ENCODE results near the gene GLG1.

GLG1 gene

GRCh38 chr16:74500907-74501306, 106.0 kb downstream of the GLG1 start:
- Mint-ChIP-seq H3K4me3 (no peak overlapping the region), H3K36me3 (peaks cover 65% of the 10 kb centered on the region), H3K27ac (no peak overlapping the region), H3K9me3 (no peaks in the 10 kb centered on the region), H3K4me1 (no peaks in the 10 kb centered on the region)
- ATAC-seq (no peak), DNase-seq (ENCODE audit: low spot score in 2 of 2) (no peak)

DNA sequence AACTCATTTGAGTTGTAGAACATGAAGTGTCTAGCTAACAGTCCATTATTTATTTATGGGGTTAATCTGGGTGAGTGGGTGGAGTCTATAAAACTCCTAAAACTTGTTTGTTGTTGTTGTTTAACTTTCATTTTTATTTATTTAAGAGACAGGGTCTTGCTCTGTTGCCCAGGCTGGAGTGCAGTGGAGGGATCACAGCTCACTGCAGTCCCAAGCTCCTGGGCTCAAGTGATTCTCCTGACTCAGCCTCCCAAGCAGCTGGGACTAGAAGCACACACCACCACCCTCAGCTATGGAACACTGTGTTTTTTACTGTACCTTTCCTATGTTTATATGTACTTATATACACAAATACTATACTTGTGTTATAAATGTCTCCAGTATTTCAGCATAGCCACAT, 107.8 kb downstream of the GLG1 start:
- H3K27ac Mint-ChIP-seq: no peak overlapping the region
- no peak for ATAC-seq
- no peaks in the 10 kb centered on the region for H3K4me1 Mint-ChIP-seq
- H3K4me3 Mint-ChIP-seq: no peak overlapping the region
- no peaks in the 10 kb centered on the region for H3K9me3 Mint-ChIP-seq
- no peak for DNase-seq (ENCODE audit: low spot score in 2 of 2)
- peaks cover 76% of the 10 kb centered on the region for H3K36me3 Mint-ChIP-seq

- Mint-ChIP-seq H3K4me3 (no peak overlapping the region), H3K9me3 (no peaks in the 10 kb centered on the region), H3K4me1 (no peaks in the 10 kb centered on the region), H3K27ac (no peak overlapping the region), H3K36me3 (peaks cover 76% of the 10 kb centered on the region)
- DNase-seq (ENCODE audit: low spot score in 2 of 2): no peak
- no peak for ATAC-seq
These were observed 109.2 kb downstream of the GLG1 start for GRCh38 chr16:74497761-74498160.

DNA sequence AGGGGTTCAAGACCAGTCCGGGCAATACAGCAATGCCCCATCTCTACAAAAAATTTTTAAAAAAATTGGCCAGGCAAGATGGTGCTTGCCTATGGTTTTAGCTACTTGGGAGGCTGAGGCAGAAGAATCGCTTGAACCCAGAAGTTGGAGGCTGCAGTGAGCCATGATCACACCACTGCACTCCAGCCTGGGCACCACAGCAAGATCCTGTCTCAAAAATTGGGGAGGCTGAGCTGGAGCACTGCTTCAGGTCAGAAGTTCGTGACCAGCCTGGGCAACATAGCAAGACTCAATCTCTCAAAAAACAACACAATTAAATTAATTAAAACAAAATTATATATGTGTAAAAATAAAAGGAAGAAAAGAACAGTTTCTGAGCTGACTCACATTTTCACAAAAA, 110.9 kb downstream of the GLG1 start:
- Mint-ChIP-seq H3K4me1 (no peaks in the 10 kb centered on the region), H3K27ac (no peak overlapping the region), H3K36me3 (peaks cover 76% of the 10 kb centered on the region), H3K4me3 (no peak overlapping the region), H3K9me3 (no peaks in the 10 kb centered on the region)
- DNase-seq (ENCODE audit: low spot score in 2 of 2): no peak
- no peak for ATAC-seq

DNA sequence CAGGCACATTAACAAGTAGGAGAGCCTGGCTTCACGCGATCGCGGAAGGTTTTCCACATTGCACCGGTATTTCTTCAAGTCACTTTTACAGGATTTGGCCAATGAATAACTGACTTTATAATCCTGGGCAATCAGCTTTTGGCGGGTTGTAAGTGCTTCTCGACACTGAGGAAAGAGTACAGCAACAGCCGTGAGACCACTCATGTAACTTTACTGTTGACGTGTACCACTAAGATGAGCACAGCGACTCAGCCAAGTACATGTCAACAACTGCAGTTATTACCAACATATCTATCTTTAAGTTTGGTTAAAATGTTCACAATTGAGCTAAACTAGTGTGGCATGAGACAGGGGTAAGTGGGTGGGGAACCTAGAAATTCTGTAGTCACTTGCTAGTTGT, 113.9 kb downstream of the GLG1 start:
- H3K27ac Mint-ChIP-seq: no peak overlapping the region
- peaks cover 93% of the 10 kb centered on the region for H3K36me3 Mint-ChIP-seq
- ATAC-seq (no peak), DNase-seq (ENCODE audit: low spot score in 2 of 2) (no peak)
- H3K4me1 Mint-ChIP-seq: peaks cover 2% of the 10 kb centered on the region
- no peaks in the 10 kb centered on the region for H3K9me3 Mint-ChIP-seq
- H3K4me3 Mint-ChIP-seq: no peak overlapping the region

GRCh38 chr16:74487634-74488495, 119.0 kb downstream of the GLG1 start:
- ATAC-seq: no peak
- H3K4me3 Mint-ChIP-seq: no peak overlapping the region
- peaks cover 5% of the 10 kb centered on the region for H3K4me1 Mint-ChIP-seq
- no peak for DNase-seq (ENCODE audit: low spot score in 2 of 2)
- no peak overlapping the region for H3K27ac Mint-ChIP-seq
- H3K9me3 Mint-ChIP-seq: no peaks in the 10 kb centered on the region
- peaks cover 94% of the 10 kb centered on the region for H3K36me3 Mint-ChIP-seq

GRCh38 chr16:74485916-74486315, 121.0 kb downstream of the GLG1 start:
- H3K4me1 Mint-ChIP-seq: peaks cover 5% of the 10 kb centered on the region
- ATAC-seq (no peak), DNase-seq (ENCODE audit: low spot score in 2 of 2) (no peak)
- peaks cover 91% of the 10 kb centered on the region for H3K36me3 Mint-ChIP-seq
- no peaks in the 10 kb centered on the region for H3K9me3 Mint-ChIP-seq
- H3K27ac Mint-ChIP-seq: no peak overlapping the region
- no peak overlapping the region for H3K4me3 Mint-ChIP-seq

- Mint-ChIP-seq H3K9me3 (no peaks in the 10 kb centered on the region), H3K4me3 (no peak overlapping the region), H3K27ac (peak overlapping the region; percentile 63), H3K4me1 (no peaks in the 10 kb centered on the region), H3K36me3 (peaks cover 96% of the 10 kb centered on the region)
- DNase-seq (ENCODE audit: low spot score in 2 of 2): no peak
- no peak for ATAC-seq
These were observed 126.5 kb downstream of the GLG1 start for GRCh38 chr16:74480150-74481029.

DNA sequence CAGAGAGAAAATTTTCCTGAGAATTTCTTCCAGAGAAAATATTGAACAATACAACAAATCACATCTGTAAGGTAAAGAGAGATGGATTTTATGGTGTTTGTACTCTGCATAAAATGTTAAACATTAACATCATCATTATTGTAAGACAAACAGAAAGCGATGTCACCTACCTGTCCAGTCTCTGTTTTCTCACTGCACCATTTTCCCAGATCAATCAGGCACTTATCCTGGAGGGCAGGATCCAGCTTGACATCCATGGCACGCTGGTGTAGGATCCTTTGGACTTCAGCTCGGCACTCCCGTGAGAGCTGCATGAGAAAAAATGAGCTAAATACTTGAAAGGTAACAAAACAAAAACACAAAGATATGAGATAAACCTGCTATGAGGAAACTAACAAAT, 129.7 kb downstream of the GLG1 start:
- no peak for DNase-seq (ENCODE audit: low spot score in 2 of 2)
- no peak overlapping the region for H3K4me3 Mint-ChIP-seq
- peaks cover 96% of the 10 kb centered on the region for H3K36me3 Mint-ChIP-seq
- ATAC-seq: no peak
- no peaks in the 10 kb centered on the region for H3K9me3 Mint-ChIP-seq
- no peak overlapping the region for H3K27ac Mint-ChIP-seq
- H3K4me1 Mint-ChIP-seq: no peaks in the 10 kb centered on the region

DNA sequence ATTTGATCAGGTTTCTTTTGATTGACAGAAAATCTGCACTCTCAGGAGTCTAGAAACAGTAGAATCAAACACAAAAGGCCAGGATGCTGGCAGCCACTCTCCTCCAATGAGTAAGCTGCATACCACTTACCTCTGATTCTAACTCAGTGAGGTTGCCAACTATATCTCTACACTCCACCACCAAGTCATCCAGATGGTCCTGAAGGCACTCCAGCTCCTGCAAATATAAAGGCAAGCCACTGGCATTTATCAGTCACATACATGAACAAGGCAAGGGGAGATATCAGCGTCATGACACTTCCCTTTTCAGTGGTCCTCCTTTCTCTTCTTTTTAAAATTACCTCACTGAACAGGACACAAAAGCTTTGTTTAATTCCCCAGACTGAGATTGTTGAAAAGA, 132.5 kb downstream of the GLG1 start:
- Mint-ChIP-seq H3K4me1 (no peaks in the 10 kb centered on the region), H3K27ac (no peak overlapping the region)
- ATAC-seq: no peak

GRCh38 chr16:74472540-74472939, 134.4 kb downstream of the GLG1 start:
- Mint-ChIP-seq H3K27ac (no peak overlapping the region), H3K4me1 (peaks cover 2% of the 10 kb centered on the region), H3K36me3 (peaks cover 100% of the 10 kb centered on the region), H3K9me3 (no peaks in the 10 kb centered on the region), H3K4me3 (no peak overlapping the region)
- DNase-seq (ENCODE audit: low spot score in 2 of 2) (no peak), ATAC-seq (no peak)

More for the DNA sequence above, 132.5 kb downstream of the GLG1 start:
- no peaks in the 10 kb centered on the region for H3K9me3 Mint-ChIP-seq
- no peak overlapping the region for H3K4me3 Mint-ChIP-seq
- peaks cover 100% of the 10 kb centered on the region for H3K36me3 Mint-ChIP-seq
- no peak for DNase-seq (ENCODE audit: low spot score in 2 of 2)

DNA sequence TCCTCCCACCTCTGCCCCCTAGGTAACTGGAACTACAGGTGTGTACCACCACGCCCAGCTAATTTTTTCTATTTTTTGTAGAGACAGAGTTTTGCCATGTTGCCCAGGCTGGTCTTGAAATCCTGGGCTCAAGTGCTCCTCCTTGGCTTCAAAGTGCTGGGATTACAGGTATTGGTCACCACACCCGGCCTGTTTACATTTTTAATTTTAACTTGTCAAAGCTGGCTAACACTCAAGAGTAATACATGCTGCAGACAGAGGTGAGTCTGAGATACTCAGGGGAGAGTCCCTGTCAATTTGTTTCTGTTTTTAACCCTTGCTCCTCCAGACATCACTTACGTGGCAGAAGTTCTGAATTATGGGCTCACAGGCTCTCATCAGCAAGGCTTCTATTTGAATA, 134.9 kb downstream of the GLG1 start:
- Mint-ChIP-seq H3K4me1 (peaks cover 7% of the 10 kb centered on the region), H3K36me3 (peaks cover 100% of the 10 kb centered on the region), H3K27ac (no peak overlapping the region), H3K9me3 (no peaks in the 10 kb centered on the region), H3K4me3 (no peak overlapping the region)
- ATAC-seq: no peak
- DNase-seq (ENCODE audit: low spot score in 2 of 2): no peak

GRCh38 chr16:74469946-74470478, 136.9 kb downstream of the GLG1 start:
- DNase-seq (ENCODE audit: low spot score in 2 of 2) (no peak), ATAC-seq (no peak)
- Mint-ChIP-seq H3K27ac (no peak overlapping the region), H3K4me3 (no peak overlapping the region), H3K36me3 (peaks cover 100% of the 10 kb centered on the region), H3K9me3 (no peaks in the 10 kb centered on the region), H3K4me1 (peaks cover 21% of the 10 kb centered on the region)

GRCh38 chr16:74468807-74469525, 137.9 kb downstream of the GLG1 start:
- H3K9me3 Mint-ChIP-seq: no peaks in the 10 kb centered on the region
- DNase-seq (ENCODE audit: low spot score in 2 of 2): no peak
- peaks cover 100% of the 10 kb centered on the region for H3K36me3 Mint-ChIP-seq
- no peak for ATAC-seq
- H3K27ac Mint-ChIP-seq: no peak overlapping the region
- peaks cover 21% of the 10 kb centered on the region for H3K4me1 Mint-ChIP-seq
- no peak overlapping the region for H3K4me3 Mint-ChIP-seq

DNA sequence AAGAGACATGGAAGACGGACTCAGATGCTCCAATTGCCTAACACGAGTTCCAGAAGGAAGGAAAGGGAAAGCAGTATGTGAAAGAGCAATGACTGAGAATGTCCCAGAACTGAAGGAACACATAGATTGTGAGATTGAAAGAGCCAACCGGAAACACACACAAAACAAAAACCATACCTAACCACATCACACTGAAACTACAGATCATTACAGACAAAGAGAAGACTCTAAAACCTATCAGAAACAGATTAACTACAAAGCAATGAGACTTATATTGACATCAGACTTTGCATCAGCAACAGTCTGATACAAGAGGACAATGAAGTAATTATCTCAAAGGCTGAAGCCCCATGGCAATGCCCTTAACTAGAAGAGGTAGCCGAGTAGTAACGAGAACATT, 140.0 kb downstream of the GLG1 start:
- Mint-ChIP-seq H3K4me1 (peaks cover 21% of the 10 kb centered on the region), H3K9me3 (no peaks in the 10 kb centered on the region), H3K27ac (peak overlapping the region; percentile 60), H3K36me3 (peaks cover 100% of the 10 kb centered on the region), H3K4me3 (peak overlapping the region; percentile 3)
- peak; percentile 91 for ATAC-seq
- no peak for DNase-seq (ENCODE audit: low spot score in 2 of 2)
